HG02840 (cell line): Measurements from ENCODE around the gene TPPP2.

Source experiments
- ATAC-seq: cut with Tn5 transposase; IDR thresholded peaks from one replicate; pipeline ENCODE4 v1.9.1; 2021; ENCODE audit warnings: mild to moderate bottlenecking, moderate library complexity, moderate number of reproducible peaks; ENCODE audit not compliant: unreplicated experiment, low FRiP score

The TPPP2 gene

DNA sequence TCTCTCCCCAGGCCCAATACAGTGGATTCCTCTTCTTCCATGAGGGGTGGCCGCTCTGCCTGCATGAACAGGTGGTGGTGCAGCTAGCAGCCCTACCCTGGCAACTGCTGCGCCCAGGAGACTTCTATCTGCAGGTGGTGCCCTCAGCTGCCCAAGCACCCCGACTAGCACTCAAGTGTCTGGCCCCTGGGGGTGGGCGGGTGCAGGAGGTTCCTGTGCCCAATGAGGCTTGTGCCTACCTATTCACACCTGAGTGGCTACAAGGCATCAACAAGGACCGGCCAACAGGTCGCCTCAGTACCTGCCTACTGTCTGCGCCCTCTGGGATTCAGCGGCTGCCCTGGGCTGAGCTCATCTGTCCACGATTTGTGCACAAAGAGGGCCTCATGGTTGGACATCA, 43.9 kb downstream of the TPPP2 start:
- no peak for ATAC-seq

DNA sequence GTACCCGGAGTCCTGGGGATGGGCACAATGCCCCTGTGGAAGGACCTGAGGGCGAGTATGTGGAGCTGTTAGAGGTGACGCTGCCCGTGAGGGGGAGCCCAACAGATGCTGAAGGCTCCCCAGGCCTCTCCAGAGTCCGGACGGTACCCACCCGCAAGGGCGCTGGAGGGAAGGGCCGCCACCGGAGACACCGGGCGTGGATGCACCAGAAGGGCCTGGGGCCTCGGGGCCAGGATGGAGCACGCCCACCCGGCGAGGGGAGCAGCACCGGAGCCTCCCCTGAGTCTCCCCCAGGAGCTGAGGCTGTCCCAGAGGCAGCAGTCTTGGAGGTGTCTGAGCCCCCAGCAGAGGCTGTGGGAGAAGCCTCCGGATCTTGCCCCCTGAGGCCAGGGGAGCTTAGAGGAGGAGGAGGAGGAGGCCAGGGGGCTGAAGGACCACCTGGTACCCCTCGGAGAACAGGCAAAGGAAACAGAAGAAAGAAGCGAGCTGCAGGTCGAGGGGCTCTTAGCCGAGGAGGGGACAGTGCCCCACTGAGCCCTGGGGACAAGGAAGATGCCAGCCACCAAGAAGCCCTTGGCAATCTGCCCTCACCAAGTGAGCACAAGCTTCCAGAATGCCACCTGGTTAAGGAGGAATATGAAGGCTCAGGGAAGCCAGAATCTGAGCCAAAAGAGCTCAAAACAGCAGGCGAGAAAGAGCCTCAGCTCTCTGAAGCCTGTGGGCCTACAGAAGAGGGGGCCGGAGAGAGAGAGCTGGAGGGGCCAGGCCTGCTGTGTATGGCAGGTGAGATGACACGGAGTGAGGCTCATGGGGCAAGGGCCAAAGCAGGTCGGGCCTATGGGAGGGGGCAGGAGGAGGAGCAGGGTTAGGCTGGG, 44.6 kb downstream of the TPPP2 start:
- no peak for ATAC-seq

DNA sequence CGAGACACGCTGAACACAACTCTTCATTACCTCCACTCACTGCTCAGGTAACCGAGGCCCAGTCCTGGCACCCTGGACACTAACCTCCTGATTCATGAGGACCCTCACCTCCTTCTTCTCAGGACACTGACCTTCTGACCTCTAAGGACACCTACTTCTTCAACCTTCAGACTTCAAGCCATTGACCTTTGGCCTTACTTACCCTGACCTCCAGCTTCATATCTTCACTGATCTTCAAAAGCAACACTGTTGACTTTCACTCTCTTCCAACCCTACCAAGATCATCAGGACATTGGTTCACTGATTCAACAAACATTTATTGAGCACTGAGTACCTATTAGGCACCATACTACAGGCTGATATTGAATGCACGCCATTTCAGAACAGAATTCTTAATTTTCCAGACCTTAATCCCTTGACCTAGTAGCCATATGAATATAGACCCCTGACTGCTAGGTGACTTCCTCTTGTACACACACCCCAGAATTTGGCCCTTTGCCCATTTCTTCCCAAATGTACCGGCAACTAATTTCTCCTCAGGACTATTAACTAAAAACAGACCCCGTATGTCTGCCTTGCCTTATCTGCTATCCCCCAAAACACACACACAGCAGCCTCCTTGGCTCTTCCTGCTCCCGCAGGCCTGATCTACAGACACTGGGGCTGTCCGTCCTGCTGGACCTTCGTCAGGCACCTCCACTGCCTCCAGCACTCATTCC, 45.9 kb downstream of the TPPP2 start:
- no peak for ATAC-seq

DNA sequence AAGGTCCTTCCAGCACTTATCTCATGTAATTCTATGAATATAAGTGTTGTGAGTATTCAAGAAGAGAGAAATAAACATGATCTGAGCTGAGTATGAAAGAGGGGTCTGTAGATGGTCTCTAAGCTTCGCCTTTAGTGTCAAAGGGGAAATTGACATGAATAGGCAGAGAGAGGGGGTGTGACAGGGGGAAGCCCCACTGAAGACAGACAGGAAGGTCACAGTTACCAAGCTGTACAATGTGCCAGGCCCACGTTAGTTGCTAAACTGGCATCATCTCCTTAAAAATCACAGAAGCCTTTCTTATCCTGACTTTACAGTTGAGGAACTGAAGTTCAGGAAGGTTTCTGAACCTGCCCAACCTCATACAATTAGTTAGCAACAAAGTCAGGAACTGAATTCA, 47.7 kb downstream of the TPPP2 start:
- no peak for ATAC-seq

DNA sequence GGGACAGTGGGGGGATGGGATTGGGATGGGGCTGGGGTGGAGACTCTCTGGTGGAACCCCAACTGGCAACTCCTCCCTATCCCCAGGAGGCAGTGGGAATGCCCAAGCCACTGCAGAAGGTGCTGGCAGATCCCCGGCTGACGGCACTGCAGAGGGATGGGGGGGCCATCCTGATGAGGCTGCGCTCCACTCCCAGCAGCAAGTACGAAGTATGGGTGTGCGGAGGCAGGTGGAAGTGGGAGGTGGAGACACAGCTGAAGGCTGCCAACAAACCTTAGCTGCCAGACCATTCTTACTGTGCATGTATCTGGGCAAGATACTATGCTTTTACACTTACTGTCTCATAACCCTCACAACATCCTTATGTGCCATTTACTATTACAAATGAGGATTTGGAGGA, 48.3 kb downstream of the TPPP2 start:
- ATAC-seq = no peak

DNA sequence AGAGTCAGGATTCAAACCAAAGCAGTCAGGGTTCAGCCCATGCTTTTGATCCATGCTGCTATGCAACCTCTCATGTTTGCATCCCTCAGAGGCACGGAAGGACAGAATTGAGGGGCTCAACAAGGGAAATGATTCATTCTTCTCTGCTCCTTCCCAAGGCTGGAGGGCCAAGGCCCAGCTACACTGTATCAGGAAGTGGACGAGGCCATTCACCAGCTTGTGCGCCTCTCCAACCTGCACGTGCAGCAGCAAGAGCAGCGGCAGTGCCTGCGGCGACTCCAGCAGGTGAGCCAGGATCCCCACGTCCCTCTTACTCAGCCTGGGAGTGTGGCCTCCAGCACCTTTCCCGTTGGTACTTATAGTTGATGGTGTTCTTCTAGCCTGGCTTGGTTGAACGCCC, 48.7 kb downstream of the TPPP2 start:
- no peak for ATAC-seq

DNA sequence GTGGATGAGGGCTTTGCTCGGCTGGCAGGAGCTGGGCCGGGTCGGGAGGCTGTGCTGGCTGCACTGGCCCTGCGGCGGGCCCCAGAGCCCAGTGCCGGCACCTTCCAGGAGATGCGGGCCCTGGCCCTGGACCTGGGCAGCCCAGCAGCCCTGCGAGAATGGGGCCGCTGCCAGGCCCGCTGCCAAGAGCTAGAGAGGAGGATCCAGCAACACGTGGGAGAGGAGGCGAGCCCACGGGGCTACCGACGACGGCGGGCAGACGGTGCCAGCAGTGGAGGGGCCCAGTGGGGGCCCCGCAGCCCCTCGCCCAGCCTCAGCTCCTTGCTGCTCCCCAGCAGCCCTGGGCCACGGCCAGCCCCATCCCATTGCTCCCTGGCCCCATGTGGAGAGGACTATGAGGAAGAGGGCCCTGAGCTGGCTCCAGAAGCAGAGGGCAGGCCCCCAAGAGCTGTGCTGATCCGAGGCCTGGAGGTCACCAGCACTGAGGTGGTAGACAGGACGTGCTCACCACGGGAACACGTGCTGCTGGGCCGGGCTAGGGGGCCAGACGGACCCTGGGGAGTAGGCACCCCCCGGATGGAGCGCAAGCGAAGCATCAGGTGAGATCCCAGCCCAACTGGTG, 51.6 kb downstream of the TPPP2 start:
- no peak for ATAC-seq
